Measurements from ENCODE around the gene PQBP1.
A peak's percentile ranks its signal among the peaks of the same experiment; 100 is the strongest.

PQBP1 gene

GRCh38 chrX:48902776-48903175, 5.0 kb downstream of the PQBP1 start:
- DNase-seq = no peak

- DNase-seq = no peak
Observed at GRCh38 chrX:48903290-48903689, 5.6 kb downstream of the PQBP1 start.

GRCh38 chrX:48904180-48904579, 6.5 kb downstream of the PQBP1 start:
- DNase-seq = no peak

GRCh38 chrX:48904626-48905025, 6.9 kb downstream of the PQBP1 start:
- no peak for DNase-seq

GRCh38 chrX:48905090-48905790, 7.5 kb downstream of the PQBP1 start:
- DNase-seq = no peak

GRCh38 chrX:48908600-48908999, 10.9 kb downstream of the PQBP1 start:
- DNase-seq = no peak

- DNase-seq = no peak
Observed at GRCh38 chrX:48909703-48910294, 12.1 kb downstream of the PQBP1 start.

- DNase-seq = no peak
Observed at GRCh38 chrX:48910926-48911411, 13.2 kb downstream of the PQBP1 start.

- DNase-seq = peak; percentile 85
Observed at GRCh38 chrX:48911412-48912182, 13.9 kb downstream of the PQBP1 start, which contains the start of gene SLC35A2. SLC35A2 (minus strand) TSS chrX:48911646; CDS start chrX:48911636, 10 bp downstream.

GRCh38 chrX:48913605-48914366, 16.1 kb downstream of the PQBP1 start:
- no peak for DNase-seq

- no peak for DNase-seq
Observed at GRCh38 chrX:48914593-48915493, 17.1 kb downstream of the PQBP1 start.

GRCh38 chrX:48917139-48918001, 19.6 kb downstream of the PQBP1 start:
- DNase-seq = peak; percentile 89

GRCh38 chrX:48918301-48918642, 20.5 kb downstream of the PQBP1 start:
- no peak for DNase-seq

GRCh38 chrX:48918643-48919340, 21.1 kb downstream of the PQBP1 start, which contains the start of gene PIM2:
PIM2 (minus strand) TSS chrX:48919024; CDS start chrX:48918834, 190 bp downstream.
- DNase-seq = peak; percentile 88

GRCh38 chrX:48919360-48919841, 21.7 kb downstream of the PQBP1 start:
- DNase-seq = no peak

- no peak for DNase-seq
Observed at GRCh38 chrX:48919947-48920717, 22.4 kb downstream of the PQBP1 start.

- no peak for DNase-seq
Observed at GRCh38 chrX:48920718-48921104, 23.0 kb downstream of the PQBP1 start.

GRCh38 chrX:48923771-48924170, 26.0 kb downstream of the PQBP1 start:
- DNase-seq = no peak

GRCh38 chrX:48924270-48924669, 26.5 kb downstream of the PQBP1 start:
- DNase-seq = no peak
